GM18867 (cell line): ENCODE results near the gene KIF26B.

ENCODE experiments used
- ATAC-seq: cut with Tn5 transposase; IDR thresholded peaks from one replicate; pipeline ENCODE4 v1.9.1; 2021; ENCODE audit warnings: mild to moderate bottlenecking, moderate library complexity; ENCODE audit not compliant: unreplicated experiment

Gene KIF26B

GRCh38 chr1:245582026-245582425, 427.2 kb downstream of the KIF26B start:
- ATAC-seq = no peak

- ATAC-seq = no peak
These were observed 428.3 kb downstream of the KIF26B start for GRCh38 chr1:245583081-245583480.

DNA sequence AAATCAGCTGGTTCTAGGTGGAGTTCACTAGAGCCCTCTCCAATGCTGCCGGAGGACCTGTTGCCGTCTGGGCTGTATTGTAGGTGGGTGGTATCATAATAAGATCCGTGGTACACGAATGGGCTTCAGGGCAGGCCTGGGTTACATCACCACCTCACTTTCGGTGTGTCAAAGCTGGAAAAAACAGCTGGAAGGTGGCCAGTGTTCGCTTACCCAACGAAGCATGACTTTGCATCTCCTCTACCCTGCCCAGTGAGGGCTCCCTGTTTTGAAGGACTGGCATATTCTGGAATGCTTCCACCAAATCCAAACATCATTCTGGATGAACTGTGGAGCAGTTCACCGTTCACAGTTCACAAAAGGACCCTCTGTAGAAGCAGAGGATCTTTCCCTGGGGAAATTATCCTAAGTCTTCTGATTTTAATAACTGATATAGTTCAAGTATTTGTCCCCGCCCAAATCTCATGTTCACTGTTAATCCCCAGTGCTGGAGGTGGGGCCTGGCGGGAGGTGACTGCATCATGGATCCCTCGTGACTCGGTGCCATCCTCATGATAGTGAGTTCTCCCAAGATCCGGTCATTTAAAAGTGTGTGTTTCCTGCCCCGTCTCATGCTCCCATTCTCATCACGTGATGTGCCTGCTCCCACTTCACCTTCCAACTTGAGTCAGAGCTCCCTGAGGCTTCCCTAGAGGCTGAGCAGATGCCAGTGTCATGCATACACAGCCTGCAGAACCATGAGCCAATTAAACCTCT, 429.0 kb downstream of the KIF26B start:
- ATAC-seq = no peak

DNA sequence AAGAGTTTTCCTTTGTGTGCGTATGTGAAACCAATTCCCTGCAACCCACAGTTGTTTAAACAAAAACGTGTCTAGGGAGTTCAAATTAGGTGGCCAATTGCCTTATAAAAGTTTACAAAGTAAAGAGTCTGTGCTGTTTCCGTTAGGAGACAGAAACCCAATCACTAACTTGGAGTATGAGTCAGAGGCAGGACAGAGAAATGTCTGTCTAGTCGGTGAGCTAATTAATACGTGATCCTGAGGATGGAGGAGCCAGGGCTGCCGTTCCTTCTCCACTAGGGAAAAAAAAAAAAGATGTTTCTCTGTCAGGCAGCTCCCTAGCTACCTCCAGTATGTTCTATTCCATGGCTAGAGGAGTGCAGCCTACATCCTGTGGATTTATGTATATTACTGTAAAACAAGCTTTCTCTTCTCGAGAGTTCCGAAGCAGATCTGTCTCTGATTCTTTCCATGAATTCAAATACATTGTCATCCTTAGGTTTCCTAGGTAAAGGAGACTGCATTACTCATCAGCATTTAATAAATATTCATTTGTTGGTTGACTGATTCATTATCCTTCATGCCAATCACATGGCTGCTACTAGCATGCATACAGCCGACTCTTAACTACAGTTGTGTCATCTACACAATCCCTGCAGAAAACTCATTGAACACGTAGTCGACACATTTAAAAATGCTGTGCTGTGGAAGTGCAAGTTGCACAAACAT, 430.6 kb downstream of the KIF26B start:
- no peak for ATAC-seq

DNA sequence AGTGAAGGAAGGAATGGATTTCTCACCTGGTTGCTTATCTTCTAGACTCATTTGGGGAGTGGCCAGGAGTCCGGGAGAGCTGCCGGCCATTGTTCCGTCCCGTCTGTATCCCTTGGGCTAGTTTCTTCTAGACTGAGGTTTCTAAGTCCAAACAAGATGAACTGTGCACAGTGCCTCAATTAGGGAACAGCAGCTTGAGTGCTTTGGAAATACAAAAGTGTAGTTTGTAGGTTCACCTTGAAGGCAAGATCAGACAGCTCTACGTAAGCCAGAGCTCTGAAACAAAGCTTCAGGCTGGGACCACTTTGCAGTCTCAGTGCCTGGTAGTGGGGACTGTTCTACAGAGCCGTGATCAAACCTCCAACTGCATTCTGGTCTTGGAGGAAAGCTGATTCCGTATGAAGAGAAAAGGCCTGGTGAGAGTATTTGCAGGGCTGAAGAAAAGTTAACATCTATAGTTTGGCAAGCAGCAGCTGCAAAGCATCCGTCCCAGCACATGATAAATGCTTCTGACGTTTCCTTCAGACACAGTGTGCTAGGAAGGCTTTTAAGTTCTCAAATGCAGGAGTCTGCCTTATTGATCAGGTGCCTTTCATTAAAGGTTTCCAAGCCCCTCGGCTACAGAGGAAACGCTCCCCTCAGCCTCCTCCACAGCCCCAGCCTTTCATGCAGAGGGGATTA, 432.8 kb downstream of the KIF26B start:
- no peak for ATAC-seq

DNA sequence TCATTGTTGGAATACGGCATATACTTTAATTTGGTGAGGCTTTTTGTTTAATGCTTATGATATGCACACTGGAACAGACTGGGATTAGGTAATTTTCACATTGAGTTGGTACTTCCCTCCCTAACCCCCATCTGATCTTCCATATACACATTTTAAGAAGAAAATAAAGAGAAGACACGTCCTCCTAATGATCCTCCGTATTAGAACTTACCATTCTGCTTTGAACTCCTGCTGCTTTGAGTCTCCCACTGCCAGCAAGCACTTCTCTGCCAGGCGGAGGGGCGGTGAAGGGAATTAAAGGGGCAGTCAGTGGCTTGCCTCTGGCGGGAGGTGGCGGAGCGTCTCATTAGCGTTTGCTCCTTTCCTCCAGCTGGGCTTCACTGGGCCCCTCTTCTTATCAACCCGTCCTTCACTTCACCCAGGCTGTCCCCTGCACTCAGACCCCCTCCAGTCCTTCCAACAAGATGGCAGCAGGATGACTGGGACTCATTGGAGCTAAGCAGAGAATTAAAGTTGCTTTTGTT, 433.4 kb downstream of the KIF26B start:
- no peak for ATAC-seq

GRCh38 chr1:245589316-245589715, 434.5 kb downstream of the KIF26B start:
- ATAC-seq = no peak

DNA sequence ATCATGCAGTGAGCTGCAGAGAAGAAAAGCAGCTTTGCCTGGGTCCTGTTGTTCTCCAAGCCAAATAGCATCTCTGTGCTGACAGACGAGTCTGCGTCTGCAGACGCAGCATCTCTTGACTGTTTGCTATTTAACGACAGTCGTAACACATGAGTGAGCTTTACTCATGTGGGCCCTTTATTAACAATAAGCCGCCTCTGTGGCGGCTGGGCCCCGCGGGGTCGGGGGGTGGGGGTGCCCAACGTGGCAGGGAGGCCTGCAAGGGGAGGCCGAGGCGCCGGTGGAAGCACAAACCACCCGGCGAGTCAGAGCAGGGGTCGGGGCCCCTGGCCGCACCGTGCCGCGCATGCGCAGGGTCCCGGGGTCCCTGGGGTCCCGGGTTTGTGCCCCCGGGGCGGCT, 435.1 kb downstream of the KIF26B start:
- ATAC-seq = no peak

GRCh38 chr1:245590726-245591125, 435.9 kb downstream of the KIF26B start:
- no peak for ATAC-seq

DNA sequence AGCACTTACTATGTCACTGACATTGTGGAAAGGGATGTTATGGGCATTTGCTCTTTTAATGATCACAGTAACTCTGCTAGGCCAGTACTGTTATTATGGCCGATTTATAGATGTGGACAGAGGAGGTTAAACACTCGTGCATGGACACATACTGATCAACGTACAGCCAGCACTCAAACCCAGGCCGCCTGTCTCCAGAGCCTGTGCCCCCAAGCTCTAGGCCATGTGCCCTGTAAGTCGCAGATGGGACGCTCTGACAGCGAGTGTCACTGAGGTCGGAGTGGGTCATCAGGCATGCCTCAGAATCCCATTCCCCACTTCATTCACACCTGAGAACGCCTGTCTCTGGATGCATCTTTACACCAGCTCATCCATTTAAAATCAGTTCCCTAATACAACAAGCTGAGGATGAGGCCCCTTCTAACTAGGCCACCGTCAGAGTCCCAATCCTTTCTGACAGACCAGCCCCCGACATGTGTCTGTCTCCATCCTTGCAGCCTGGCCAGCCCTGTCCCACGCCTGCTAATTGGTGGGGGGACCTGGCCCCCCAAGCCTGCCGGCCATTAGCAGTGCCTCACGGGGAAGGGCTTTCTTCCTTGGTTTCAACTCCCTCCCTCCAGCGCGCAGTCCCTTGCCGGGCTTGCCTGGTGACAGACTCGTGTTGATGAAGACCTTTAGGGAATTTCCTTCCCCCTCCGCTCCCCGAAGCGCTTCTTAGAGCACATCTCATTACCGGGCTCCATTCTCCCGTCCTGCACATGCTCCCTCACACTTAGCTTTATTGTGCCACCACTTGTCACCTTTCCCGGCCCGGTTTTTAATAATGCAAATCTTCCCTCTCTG, 436.8 kb downstream of the KIF26B start:
- no peak for ATAC-seq

DNA sequence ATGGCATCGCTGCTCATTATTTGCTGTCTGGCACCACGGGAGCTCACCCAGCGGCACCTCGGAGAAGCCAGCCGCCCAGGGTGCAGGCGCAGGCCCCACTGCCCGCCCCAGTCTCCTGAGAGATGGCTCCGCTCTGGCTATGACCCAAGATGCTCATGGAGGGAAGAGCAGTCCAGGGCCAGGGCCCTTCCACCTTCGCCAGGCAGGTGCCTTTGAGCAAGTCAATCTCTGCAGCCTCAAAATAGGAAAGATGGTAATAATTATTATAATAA, 437.3 kb downstream of the KIF26B start:
- ATAC-seq = no peak

DNA sequence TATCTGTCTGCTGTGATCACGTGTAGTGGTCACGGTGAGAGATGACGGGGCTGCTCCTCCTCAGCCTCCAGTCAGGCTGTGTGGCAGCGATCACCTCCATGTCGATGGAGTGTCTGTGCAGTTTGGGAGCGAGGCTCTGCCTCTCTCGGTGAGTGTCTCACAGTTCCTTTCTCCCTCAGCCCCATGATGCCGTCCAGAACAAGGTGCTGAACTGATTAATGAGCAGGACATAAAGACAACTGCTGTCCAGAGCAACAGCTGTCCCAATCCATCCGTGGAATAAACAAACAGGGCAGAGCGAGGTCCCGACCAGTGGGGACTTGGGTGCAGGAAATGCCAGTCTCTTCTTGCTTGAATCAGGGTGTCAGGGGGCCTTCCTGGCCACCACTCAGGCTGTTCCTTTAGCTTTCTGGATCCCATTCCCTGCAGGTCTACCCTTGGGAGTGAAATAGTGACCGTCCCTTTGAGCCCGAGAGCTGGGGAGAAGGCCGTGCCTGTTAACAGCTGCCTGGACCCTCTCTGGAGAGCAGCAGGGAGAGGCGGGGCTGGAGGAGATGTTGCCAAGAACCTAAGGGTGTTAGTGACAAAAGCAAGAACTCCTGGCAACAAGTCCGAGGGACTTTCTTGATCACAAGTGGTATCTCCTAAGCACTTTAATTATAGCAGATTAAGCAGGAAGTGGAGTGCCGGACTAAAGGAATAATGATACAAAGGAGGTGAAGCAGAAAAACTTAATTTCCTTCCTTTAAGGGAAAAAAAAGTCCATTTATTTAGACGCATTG, 443.9 kb downstream of the KIF26B start:
- no peak for ATAC-seq

DNA sequence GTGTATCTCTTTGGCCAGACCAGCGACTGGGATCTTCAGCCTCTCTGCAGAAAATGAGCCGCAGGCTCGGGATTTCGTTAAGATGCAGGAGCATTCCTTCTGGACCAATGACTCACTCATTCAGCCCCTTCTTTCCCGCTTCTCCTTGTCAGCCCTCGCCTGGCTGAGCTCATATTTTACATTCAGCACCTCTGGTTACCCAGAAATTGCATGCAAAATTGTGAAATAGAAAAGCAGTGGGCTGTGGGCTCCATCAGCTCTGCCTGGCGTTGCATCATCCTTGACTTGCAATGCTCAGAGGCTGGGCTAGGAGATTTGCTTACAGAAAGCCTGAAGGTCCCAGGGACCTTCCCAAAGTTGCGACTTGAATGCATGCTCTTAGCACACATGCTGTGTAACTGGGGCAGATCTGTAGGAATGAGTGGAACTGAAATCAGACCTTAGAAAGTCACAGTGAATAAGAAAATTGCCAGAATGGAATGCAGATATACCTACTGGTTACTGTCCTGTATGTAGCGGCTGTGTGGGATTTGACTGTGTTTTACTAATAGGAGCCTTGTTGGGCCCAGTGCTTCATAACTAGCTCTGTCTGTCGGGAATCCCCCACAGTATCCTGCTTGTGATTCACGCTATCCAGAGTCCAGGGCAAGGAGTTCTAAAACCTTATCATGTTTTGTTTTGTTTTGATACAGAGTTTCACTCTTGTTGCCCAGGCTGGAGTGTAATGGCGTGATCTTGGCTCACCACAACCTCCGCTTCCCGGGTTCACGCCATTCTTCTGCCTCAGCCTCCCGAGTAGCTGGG, 444.8 kb downstream of the KIF26B start:
- no peak for ATAC-seq

DNA sequence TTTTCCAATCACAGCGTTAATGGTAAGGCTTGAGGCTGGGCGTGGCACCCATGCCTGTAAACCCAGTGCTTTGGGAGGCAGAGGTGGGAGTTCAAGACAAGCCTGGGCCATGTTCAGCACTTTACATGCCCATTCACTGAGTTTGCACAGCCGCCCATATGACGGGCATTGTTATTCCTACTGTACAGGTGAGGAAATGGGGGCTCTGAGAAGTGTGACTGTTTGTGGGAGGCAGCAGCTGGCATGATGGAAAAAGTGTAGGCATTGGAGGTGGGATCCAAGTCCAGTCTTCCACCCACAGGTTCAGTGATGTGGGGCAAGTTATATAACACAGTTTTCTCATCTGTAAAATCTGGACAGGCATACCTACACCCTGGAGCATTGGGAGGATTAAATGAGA, 445.9 kb downstream of the KIF26B start:
- ATAC-seq = no peak

DNA sequence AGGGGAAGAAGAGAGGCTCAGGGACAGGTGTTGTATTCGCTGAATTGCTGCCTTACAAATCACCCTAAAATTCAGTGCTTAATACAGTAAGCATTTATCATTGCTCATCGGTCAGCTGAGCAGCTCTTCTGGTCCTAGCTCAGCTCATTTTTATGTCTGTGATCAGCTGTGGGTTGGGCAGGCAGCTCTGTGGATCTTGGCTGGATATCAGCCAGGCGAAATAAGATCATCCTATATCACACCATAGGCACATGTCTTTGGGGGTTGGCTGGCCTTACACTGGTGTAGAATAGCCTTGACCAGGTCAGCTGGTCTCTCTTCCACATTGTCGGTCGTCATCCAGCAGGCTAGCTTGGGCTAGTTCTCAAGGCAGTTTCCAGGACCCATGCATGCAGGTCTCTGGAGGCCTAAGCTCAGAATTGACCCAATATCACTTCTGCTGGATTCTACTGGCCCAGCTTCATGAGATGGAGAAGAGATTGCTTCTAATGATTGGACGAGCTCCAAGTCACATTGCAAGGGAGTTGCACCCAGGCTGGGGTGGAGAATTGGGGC, 448.6 kb downstream of the KIF26B start:
- ATAC-seq = no peak

DNA sequence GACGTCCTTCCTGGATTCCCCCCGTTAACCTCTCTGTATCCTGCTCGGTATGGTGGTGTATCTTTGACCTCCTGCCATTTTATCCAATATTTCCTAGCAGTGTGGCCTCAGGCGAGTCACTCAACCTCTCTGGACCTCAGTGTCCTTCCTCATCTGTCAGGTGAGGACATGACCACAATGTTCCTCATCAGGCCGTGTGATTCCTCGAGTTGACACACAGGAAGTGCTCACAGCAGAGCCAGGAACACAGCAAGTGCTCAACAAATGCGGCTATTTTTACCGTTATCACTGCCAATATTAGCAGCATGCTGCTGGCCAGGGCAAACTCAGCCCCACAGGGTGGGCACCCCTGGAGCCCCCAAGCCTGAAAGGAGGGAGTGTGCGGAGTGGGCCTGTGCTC, 450.2 kb downstream of the KIF26B start:
- no peak for ATAC-seq

DNA sequence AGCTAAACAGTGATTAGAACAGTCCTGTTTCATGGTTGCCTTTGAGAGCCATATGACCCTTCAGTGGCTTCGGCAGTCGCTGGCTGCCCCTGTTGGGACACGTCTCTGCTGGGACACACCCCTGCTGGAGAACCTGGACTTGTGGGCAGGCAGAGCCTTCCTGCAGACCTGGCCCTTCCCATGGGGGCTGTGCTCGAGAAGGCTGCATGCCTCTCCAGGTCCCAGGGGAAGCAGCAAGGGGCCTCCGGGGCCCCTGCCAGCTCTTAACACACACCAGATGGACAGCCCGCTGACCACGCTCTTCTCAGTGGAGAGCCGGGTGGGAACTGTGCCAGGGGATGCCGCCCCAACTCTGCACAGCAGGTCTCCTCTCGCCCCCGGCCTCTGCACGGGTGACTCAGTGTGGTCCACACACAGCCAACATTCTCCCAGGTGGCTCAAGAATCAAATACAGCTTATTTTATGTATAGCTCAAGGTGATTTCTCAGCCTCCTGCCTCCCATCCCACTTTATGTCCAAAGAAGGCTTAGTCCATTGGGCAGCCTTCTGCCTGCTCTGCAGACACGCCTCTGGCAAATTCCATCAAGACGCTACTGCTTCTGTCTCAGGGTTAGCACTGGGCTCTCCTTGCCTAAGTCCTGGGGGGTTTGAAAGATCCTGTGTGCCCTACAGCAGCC, 450.8 kb downstream of the KIF26B start:
- ATAC-seq = no peak

- no peak for ATAC-seq
These were observed 451.5 kb downstream of the KIF26B start for GRCh38 chr1:245606157-245606725.
